ENCODE measurements around the gene PLPPR3. TPM values are rescaled to one million over a fixed set of nuclear protein-coding genes. Genes with fewer than 3 reads are reported as not detected.

The PLPPR3 gene, protein sequence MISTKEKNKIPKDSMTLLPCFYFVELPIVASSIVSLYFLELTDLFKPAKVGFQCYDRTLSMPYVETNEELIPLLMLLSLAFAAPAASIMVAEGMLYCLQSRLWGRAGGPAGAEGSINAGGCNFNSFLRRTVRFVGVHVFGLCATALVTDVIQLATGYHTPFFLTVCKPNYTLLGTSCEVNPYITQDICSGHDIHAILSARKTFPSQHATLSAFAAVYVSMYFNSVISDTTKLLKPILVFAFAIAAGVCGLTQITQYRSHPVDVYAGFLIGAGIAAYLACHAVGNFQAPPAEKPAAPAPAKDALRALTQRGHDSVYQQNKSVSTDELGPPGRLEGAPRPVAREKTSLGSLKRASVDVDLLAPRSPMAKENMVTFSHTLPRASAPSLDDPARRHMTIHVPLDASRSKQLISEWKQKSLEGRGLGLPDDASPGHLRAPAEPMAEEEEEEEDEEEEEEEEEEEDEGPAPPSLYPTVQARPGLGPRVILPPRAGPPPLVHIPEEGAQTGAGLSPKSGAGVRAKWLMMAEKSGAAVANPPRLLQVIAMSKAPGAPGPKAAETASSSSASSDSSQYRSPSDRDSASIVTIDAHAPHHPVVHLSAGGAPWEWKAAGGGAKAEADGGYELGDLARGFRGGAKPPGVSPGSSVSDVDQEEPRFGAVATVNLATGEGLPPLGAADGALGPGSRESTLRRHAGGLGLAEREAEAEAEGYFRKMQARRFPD
- 0.48 TPM in 1 of 2 replicates, not detected in the other for total RNA-seq

GRCh38 chr19:821825-822503 is at the start of gene PLPPR3:
TSS of gene PLPPR3 (minus strand) at chr19:821955. CDS start at chr19:821559, 396 bp downstream.

GRCh38 chr19:858868-859843 is 37.4 kb upstream of the PLPPR3 start, which contains the start of gene CFD:
TSS of gene CFD (plus strand) at chr19:859664. CDS start at chr19:859690, 26 bp downstream.

DNA sequence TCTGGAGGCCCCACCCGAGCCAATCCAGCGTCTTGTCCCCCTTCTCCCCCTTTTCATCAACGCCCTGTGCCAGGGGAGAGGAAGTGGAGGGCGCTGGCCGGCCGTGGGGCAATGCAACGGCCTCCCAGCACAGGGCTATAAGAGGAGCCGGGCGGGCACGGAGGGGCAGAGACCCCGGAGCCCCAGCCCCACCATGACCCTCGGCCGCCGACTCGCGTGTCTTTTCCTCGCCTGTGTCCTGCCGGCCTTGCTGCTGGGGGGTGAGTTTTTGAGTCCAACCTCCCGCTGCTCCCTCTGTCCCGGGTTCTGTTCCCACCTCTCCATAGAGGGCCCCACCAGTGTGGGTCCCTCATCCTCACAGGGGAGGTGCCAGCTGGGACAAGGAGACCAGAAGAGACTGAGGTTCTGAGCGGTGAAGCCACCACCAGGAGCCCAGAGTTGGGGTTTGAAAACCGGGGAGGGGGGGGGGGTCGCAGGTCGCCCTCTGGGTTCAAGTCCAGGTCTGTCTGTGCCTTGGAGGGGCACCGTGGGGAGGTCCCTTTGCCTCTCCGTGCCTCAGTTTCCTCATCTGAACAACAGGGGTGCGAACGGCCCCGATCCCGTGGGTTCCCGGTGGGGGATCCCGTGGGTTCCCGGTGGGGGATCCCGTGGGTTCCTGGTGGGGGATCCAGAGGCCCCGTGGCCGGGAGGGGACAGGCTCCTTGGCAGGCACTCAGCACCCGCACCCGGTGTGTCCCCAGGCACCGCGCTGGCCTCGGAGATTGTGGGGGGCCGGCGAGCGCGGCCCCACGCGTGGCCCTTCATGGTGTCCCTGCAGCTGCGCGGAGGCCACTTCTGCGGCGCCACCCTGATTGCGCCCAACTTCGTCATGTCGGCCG is 30.6 kb upstream of the PLPPR3 start, which contains the start of gene ELANE:
ELANE (plus strand) TSS at position 168 of the 878 bp plus-strand sequence; CDS start at position 194, 26 bp downstream.

DNA sequence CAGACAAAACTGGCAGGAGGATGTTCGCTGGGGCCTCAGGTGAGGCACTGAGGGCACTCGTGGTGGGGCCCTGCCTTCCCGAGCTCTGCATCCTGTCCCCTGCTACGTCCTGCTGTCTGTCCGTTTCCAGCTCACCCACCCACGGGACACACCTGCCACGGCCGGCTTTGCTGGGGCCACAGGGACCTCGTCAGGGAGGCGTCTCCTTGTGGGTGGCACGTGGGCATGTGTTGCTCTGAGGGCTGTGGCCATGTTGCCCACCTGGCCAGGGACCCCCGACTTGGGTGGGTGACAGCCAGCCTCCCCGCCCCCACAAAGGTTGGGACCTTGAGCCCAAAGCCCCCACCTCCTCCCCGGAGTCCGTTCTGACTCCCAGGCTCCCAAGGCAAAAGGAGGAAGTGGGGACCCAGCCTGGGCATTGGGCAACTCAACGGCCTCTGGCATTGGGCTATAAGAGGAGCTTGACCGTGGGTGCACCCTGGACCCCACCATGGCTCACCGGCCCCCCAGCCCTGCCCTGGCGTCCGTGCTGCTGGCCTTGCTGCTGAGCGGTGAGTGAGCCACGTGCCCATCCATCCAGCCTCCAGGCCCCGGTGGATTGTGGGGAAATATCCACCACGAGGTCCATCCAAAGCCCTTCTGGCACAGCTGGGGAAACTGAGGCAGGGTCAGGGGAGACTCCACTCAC is 18.9 kb upstream of the PLPPR3 start, which contains the start of gene PRTN3:
PRTN3 (plus strand) TSS at position 481 of the 688 bp plus-strand sequence; CDS start at position 491, 10 bp downstream.

DNA sequence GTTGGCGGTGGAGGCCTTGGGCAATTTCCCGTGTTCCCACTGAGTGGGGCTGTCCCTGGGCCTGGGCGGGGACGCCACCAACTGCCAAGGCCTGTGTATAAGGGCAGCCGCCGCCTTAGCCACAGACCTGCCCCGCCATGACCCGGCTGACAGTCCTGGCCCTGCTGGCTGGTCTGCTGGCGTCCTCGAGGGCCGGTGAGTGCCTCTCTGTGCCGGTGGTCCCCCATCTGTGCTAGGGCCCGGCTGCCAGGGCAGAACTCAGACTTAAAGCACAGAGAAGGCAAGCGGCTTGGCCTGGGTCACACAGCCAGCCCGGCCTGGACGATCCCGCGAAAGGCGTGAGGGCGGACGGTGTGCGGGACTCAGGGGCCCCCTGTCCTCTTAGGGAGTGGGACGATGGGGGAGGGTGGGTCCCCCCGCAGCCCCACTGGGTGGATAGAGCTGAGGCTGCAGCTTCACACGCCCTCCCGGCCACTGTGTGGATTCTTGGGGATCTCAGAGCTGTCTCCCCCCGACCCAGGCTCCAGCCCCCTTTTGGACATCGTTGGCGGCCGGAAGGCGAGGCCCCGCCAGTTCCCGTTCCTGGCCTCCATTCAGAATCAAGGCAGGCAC is 6.1 kb upstream of the PLPPR3 start, which contains the start of gene AZU1:
AZU1 (plus strand) TSS at position 128 of the 612 bp plus-strand sequence; CDS start at position 138, 10 bp downstream.

DNA sequence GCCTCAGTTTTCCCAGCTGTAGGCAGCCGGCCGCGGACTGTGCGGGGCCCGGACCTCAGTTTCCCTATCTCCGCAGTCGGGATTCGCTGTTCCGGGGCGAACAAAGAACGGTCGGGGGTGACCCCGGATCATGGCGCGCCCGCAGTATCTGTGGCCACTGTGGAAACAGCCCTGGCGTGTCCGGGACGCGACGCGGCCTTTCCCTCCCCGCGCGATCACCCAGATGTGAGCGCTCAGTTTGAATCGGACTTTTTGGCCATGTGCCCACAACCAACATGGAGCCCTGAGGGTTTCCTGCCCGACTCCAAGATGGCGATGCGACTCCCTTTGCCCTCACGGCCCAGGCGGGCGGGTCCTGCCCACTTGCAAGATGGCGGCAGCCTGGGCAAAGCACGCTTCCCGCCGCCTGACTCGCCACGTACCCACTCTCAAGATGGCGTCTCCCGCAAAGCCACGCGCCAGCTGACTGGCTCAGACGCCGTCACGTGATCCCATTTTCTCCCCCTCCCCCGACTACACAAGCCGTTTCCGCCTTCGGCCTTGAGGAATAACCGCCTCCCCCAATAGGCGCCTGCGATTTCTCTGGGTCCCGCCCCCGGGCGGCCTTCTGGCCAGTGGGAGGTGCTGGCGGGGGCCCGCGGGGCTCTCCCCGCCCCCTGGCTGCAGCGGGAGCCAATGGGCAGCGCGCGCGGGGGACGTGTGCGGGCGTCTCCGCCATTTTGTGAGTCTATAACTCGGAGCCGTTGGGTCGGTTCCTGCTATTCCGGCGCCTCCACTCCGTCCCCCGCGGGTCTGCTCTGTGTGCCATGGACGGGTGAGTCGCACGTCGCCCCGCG is 24.8 kb downstream of the PLPPR3 start, which contains the start of gene PTBP1:
PTBP1 (plus strand) TSS at position 761 of the 836 bp plus-strand sequence; CDS start at position 807, 46 bp downstream.

Other genes starting within 250 kb of the PLPPR3 start
- gene BSG, start 249.4 kb downstream of the PLPPR3 start, total RNA-seq = 447 and 481 TPM in 2 replicates
- 0.21 and 0.24 TPM in 2 replicates for gene HCN2, start 232.1 kb downstream of the PLPPR3 start, total RNA-seq
- gene POLRMT, start 188.4 kb downstream of the PLPPR3 start, total RNA-seq = 34.5 and 37.7 TPM in 2 replicates
- gene FGF22, start 182.1 kb downstream of the PLPPR3 start, total RNA-seq = not detected in 2 replicates
- 50.8 and 79.9 TPM in 2 replicates for gene RNF126, start 158.7 kb downstream of the PLPPR3 start, total RNA-seq
- gene FSTL3, start 145.6 kb downstream of the PLPPR3 start, total RNA-seq = 263 and 426 TPM in 2 replicates
- not detected in 2 replicates for gene PRSS57, start 126.5 kb downstream of the PLPPR3 start, total RNA-seq
- gene PALM, start 113.0 kb downstream of the PLPPR3 start, total RNA-seq = under 0.01 and 1.2 TPM in 2 replicates
- 76.4 and 100 TPM in 2 replicates for gene MISP, start 70.8 kb downstream of the PLPPR3 start, total RNA-seq
- 94.7 and 108 TPM in 2 replicates for gene PTBP1, start 24.5 kb downstream of the PLPPR3 start, total RNA-seq
- 0.24 TPM in 1 of 2 replicates, not detected in the other for gene AZU1, start 5.9 kb upstream of the PLPPR3 start, total RNA-seq
- not detected in 2 replicates for gene PRTN3, start 19.0 kb upstream of the PLPPR3 start, total RNA-seq
- not detected in 2 replicates for gene ELANE, start 30.3 kb upstream of the PLPPR3 start, total RNA-seq
- gene CFD, start 37.7 kb upstream of the PLPPR3 start, total RNA-seq = 8.5 and 8.9 TPM in 2 replicates
- gene MED16, start 71.2 kb upstream of the PLPPR3 start, total RNA-seq = 15.1 and 18.6 TPM in 2 replicates
- not detected in 2 replicates for gene RNU6-9, start 71.5 kb upstream of the PLPPR3 start, total RNA-seq
- 45.4 and 52.8 TPM in 2 replicates for gene R3HDM4, start 91.3 kb upstream of the PLPPR3 start, total RNA-seq
- 0.43 TPM in 1 of 2 replicates, not detected in the other for gene KISS1R, start 95.4 kb upstream of the PLPPR3 start, total RNA-seq
- gene ARID3A, start 104.1 kb upstream of the PLPPR3 start, total RNA-seq = 19.2 and 21.4 TPM in 2 replicates
- 42.2 and 66.0 TPM in 2 replicates for gene WDR18, start 162.4 kb upstream of the PLPPR3 start, total RNA-seq
- 0.85 and 1.2 TPM in 2 replicates for gene GRIN3B, start 178.5 kb upstream of the PLPPR3 start, total RNA-seq
- gene TMEM259, start 199.2 kb upstream of the PLPPR3 start, total RNA-seq = 79.7 and 84.3 TPM in 2 replicates
- gene RNU6-2, start 199.6 kb upstream of the PLPPR3 start, total RNA-seq = not detected in 2 replicates
- 137 and 224 TPM in 2 replicates for gene CNN2, start 204.7 kb upstream of the PLPPR3 start, total RNA-seq
- 5.3 and 7.9 TPM in 2 replicates for gene ABCA7, start 218.2 kb upstream of the PLPPR3 start, total RNA-seq
- gene ARHGAP45, start 245.2 kb upstream of the PLPPR3 start, total RNA-seq = 5.1 and 16.9 TPM in 2 replicates

Measured in tracheal epithelial cell (primary cell).